NT2/D1 (cell line): ENCODE measurements around the gene TMEM183A.
A peak's percentile ranks its signal among the peaks of the same experiment; 100 is the strongest.
"Not testable (repeated sequence)": the region's sequence is repeated elsewhere in the genome, so short reads cannot be mapped to it uniquely, and the experiment has no call there.

Source experiments
- DNase-seq: peaks from one replicate; pipeline ENCODE4 v3.0.0-alpha.2; 2011; ENCODE audit warnings: low read depth, low spot score
- H3K27me3 ChIP-seq: 2 replicates; pipeline ENCODE4 v1.6.0; 2011; ENCODE audit warnings: mild to moderate bottlenecking; ENCODE audit not compliant: insufficient read length, insufficient read depth
- H3K36me3 ChIP-seq: 2 replicates; pipeline ENCODE4 v1.6.1; 2011; ENCODE audit warnings: mild to moderate bottlenecking, low read length, mixed read lengths; ENCODE audit not compliant: insufficient read depth, insufficient read length
- H3K4me1 ChIP-seq: 2 replicates; pipeline ENCODE4 v1.5.1; 2011; ENCODE audit not compliant: insufficient read depth, insufficient read length
- H3K4me3 ChIP-seq: 2 replicates; pipeline ENCODE4 v1.5.1; 2011; ENCODE audit warnings: low read depth; ENCODE audit not compliant: insufficient read length
- H3K9ac ChIP-seq: 2 replicates; pipeline ENCODE4 v1.6.0; 2011; ENCODE audit warnings: low read depth; ENCODE audit not compliant: insufficient read length
- H3K9me3 ChIP-seq: 2 replicates; pipeline ENCODE4 v1.5.1; 2011; ENCODE audit warnings: mild to moderate bottlenecking, low read length; ENCODE audit not compliant: insufficient read depth
- SUZ12 ChIP-seq: IDR thresholded peaks from 2 replicates; pipeline ENCODE4 v1.6.1; 2011; ENCODE audit not compliant: insufficient read length, insufficient read depth; ENCODE audit errors: extremely low read depth
- YY1 ChIP-seq: IDR thresholded peaks from 2 replicates; pipeline ENCODE4 v1.6.1; 2011; ENCODE audit not compliant: insufficient read length, insufficient read depth
- ZNF274 ChIP-seq: IDR thresholded peaks from 2 replicates; pipeline ENCODE4 v1.6.1; 2011; ENCODE audit warnings: mild to moderate bottlenecking, low read depth, low read length

Gene TMEM183A

GRCh38 chr1:202991112-202991511, 16.1 kb upstream of the TMEM183A start:
- Histone ChIP-seq H3K4me1 (no peaks in the 10 kb centered on the region), H3K4me3 (no peak overlapping the region), H3K9me3 (no peaks in the 10 kb centered on the region), H3K36me3 (no peaks in the 10 kb centered on the region), H3K27me3 (no peaks in the 10 kb centered on the region), H3K9ac (no peak overlapping the region)
- no peak for DNase-seq
- TF ChIP-seq ZNF274 = no peak
- TF ChIP-seq SUZ12 = no peak
- no peak for TF ChIP-seq YY1

- Histone ChIP-seq H3K27me3 (no peaks in the 10 kb centered on the region), H3K4me3 (no peak overlapping the region), H3K9ac (no peak overlapping the region), H3K9me3 (no peaks in the 10 kb centered on the region), H3K36me3 (no peaks in the 10 kb centered on the region), H3K4me1 (no peaks in the 10 kb centered on the region)
- DNase-seq = no peak
- no peak for TF ChIP-seq YY1
- TF ChIP-seq ZNF274 = no peak
- TF ChIP-seq SUZ12 = no peak
Observed at GRCh38 chr1:202994756-202995155, 12.4 kb upstream of the TMEM183A start.

GRCh38 chr1:202998836-202999750, 8.1 kb upstream of the TMEM183A start:
- no peaks in the 10 kb centered on the region for H3K36me3 ChIP-seq
- TF ChIP-seq YY1 = no peak
- no peak for TF ChIP-seq ZNF274
- TF ChIP-seq SUZ12 = no peak
- H3K27me3 ChIP-seq = no peaks in the 10 kb centered on the region
- no peaks in the 10 kb centered on the region for H3K4me1 ChIP-seq
- no peak overlapping the region for H3K4me3 ChIP-seq
- no peaks in the 10 kb centered on the region for H3K9me3 ChIP-seq
- no peak overlapping the region for H3K9ac ChIP-seq
- peak; percentile 44 for DNase-seq

DNA sequence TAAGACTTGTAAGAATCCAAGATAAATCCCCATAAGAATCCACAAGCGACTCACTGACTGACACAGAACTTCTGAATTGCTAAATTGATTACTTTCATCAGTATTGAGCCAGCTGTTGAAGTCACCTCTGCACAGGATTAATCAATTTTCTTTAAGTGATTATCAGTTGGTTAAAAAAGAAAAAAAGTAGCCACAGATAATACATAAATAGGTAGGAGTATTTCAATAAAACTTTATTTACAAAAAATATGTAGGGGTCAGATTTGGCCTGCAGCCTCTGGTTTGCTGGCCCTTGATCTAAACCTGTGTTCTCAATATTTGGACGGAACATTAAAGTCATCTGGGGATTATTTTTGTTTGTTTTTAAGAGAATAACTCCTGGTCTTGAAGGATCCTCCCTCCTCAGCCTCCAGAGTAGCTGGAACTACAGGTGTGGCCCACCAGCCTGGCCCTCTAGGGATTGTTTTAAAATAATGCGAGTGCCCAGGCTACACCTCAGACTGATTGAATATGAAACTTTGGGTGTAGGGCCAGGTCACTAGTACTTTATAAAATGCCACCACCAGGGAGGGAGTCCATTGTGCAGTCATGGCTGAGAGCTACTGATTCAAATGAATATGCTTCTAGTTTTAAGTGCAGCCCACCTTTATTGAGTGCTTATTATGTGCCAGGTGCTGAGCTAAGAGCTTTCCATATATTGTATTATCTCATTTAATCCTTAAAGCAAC, 6.8 kb upstream of the TMEM183A start:
- no peaks in the 10 kb centered on the region for H3K27me3 ChIP-seq
- H3K4me1 ChIP-seq = no peaks in the 10 kb centered on the region
- H3K9me3 ChIP-seq = no peaks in the 10 kb centered on the region
- no peak overlapping the region for H3K4me3 ChIP-seq
- no peak for TF ChIP-seq YY1
- no peak for TF ChIP-seq ZNF274
- no peak for TF ChIP-seq SUZ12
- no peak for DNase-seq
- H3K36me3 ChIP-seq = no peaks in the 10 kb centered on the region
- no peak overlapping the region for H3K9ac ChIP-seq

- Histone ChIP-seq H3K36me3 (no peaks in the 10 kb centered on the region), H3K9me3 (no peaks in the 10 kb centered on the region), H3K4me3 (no peak overlapping the region), H3K27me3 (no peaks in the 10 kb centered on the region), H3K4me1 (peaks cover 4% of the 10 kb centered on the region), H3K9ac (no peak overlapping the region)
- TF ChIP-seq SUZ12 = no peak
- no peak for TF ChIP-seq YY1
- no peak for TF ChIP-seq ZNF274
- DNase-seq = no peak
Observed at GRCh38 chr1:203001986-203002385, 5.2 kb upstream of the TMEM183A start.

DNA sequence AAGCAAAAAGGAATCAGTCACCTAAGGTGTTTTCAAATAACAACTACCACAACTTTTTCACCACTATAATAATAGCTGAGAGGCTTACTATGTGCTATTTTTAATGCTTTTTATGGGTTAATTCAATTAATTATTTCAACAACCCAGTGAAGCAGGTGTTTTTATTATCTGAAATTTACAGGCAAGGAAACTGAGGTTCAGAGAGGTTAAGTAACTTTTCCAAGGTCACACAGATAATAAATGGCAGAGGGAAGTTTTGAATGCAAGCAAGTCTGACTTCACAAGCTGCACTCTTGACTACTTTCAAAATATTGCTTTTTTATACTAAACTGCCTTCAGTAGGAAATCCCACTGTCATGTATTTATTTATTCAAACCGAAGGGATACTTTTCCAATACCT, 4.2 kb upstream of the TMEM183A start:
- peaks cover 4% of the 10 kb centered on the region for H3K4me1 ChIP-seq

GRCh38 chr1:203005395-203006142, 1.6 kb upstream of the TMEM183A start:
- H3K9me3 ChIP-seq, H3K4me1 ChIP-seq, H3K27me3 ChIP-seq, DNase-seq: not testable (repeated sequence)
- peak overlapping the region; percentile 49 for H3K4me3 ChIP-seq
- H3K9ac ChIP-seq = peak overlapping the region; percentile 66
- peaks cover 22% of the 10 kb centered on the region for H3K36me3 ChIP-seq

More for the DNA sequence above, 4.2 kb upstream of the TMEM183A start:
- Histone ChIP-seq H3K9me3 (no peaks in the 10 kb centered on the region), H3K36me3 (no peaks in the 10 kb centered on the region), H3K27me3 (no peaks in the 10 kb centered on the region), H3K4me3 (no peak overlapping the region), H3K9ac (no peak overlapping the region)
- DNase-seq = no peak
- TF ChIP-seq YY1 = no peak
- no peak for TF ChIP-seq SUZ12
- TF ChIP-seq ZNF274 = no peak
